GM19455 (cell line): ENCODE data around the gene LARP1.
"Not testable (repeated sequence)": the region's sequence is repeated elsewhere in the genome, so short reads cannot be mapped to it uniquely, and the experiment has no call there.

ENCODE experiments used
- ATAC-seq: cut with Tn5 transposase; IDR thresholded peaks from one replicate; pipeline ENCODE4 v1.9.1; 2021; ENCODE audit not compliant: unreplicated experiment

The LARP1 gene

DNA sequence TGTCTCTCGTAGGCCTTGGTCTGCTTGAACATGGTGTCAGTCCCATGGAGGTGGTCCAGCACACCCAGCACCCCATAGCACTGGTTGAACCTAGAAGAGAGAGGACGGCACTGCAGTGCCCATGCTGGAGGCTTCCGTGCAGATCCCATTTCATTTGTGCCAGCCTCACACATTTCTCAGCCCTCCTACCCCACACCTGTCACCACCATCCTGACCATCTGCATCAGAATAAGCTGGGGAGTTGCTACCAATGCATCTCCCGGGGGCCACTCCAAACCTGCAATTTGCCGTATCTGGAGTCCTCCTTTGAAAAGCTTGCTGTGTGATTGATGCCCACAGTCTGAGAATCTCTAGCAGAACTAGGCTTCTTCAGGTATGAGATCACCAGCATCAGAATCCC lies 65.2 kb downstream of the LARP1 start:
- no peak for ATAC-seq

DNA sequence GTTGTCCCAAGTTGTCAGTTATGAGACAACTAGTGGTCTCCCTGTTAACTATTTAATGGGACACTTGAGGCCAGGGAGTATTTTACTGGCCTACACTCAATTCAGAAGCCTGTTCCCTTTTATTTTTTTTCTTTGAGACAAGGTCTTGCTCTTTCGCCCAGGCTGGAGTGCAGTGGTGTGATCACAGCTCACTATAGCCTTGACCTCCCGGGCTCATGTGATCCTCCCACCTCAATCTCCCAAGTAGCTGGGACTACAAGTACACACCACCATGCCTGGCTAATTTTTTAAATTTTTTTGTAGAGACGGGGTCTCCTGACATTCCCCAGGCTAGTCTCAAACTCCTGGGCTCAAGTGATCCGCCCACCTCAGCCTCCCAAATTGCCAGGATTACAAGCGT lies 67.7 kb downstream of the LARP1 start:
- not testable (repeated sequence) for ATAC-seq

DNA sequence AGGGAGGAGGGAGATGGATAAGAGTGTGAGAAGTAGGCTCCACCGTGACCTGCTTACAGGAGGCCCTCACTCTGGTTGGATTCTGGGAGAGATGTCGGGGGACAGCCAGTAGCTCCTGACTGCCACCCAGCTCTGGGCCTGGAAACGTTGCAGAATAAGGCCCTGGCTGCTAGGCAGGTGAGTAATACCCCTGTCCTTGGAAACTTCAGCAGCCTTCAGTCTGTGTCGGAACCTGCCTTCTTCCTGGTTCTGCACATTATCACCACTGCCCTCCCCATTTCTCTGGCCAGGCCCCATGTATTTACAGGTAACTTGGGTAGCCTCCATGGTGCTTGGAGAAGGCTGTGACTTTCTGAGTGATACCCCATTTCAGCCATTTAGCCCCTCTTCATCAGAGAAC lies 68.4 kb downstream of the LARP1 start:
- ATAC-seq: no peak

DNA sequence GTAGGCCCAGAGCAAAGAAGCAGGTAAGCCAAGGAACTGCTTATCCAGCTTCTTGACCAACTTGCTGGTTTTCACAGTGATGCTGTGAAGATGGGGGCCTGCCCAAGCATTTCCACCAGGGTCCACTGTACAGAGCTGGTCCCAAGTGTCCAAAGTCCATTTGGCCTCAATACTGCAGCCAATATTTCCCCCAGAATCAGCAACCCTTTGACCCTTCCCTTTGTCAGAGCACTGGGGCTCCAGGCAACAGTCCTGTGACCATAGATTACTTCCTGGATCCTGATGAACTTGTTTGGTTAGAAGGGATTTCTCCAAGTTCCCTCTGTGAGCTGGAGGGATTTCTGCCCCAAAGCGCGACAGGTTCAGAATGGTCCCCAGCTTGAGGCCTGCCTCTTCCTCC lies 68.9 kb downstream of the LARP1 start:
- no peak for ATAC-seq

DNA sequence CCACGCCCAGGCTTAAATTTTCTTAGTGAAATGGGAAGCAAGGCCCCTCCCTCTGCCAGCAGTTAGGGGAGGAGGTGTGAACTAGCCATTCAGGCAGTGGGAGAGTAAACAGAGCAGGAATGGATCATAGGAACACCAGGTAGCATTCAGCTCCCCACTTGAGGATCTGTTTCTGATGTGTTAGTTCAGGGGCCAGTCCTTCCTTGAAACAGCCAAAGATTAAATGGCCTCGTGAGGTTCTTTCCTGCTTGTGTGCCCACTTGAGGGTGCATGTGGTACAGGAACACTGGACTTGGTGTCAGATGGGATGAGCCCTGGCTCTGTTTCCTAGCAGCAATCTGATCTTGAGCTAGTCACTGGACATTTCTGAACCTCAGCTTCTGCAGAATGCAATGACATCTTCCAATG lies 74.0 kb downstream of the LARP1 start:
- no peak for ATAC-seq

DNA sequence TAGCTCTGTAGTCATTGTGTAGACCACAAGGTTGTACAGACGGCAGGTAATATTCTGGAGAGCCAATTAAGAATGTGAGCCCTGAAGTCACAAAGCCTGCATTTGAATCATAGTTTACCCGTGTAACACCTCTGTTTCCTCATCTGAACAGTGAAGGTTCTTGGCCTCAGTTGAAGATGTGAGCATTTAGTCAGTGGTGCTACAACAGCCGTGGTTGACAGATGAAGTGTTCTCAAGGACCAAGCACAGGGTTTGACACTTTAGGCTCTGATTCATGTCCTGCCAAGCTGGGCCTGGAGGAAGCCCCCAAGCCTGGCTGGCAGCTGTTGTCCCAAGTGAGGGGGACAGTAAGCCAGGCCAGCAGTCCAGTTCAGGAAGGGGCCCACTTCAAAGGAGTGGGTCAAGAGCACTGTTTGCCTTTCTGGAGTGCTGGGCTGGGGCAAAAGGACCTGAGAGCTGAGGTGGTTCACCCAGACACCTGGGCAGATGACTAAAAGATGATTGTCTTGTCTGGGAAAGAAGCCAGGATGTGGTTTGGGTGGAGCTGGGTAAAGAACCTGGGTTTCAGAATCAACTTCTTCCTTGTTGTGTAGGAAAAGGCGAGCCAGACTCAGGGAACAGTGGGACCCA lies 74.5 kb downstream of the LARP1 start:
- no peak for ATAC-seq

DNA sequence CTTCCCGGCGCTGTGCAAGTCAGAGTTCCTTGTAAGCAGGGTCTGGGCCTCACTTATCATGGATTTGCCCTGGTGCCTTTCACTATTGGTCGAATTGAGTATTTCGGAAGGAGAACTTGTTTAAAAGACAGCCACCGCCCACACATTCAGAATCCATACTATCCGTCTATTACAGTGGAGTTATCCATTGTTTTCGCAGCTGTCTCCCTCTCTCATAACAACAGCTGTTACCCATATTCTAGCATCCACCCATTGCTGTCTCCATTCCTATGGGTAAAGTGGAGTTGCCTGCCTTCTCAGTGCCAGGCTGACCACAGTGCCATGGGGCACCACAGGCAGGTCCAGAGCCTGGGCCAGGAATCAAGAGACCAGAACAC lies 75.0 kb downstream of the LARP1 start:
- no peak for ATAC-seq

DNA sequence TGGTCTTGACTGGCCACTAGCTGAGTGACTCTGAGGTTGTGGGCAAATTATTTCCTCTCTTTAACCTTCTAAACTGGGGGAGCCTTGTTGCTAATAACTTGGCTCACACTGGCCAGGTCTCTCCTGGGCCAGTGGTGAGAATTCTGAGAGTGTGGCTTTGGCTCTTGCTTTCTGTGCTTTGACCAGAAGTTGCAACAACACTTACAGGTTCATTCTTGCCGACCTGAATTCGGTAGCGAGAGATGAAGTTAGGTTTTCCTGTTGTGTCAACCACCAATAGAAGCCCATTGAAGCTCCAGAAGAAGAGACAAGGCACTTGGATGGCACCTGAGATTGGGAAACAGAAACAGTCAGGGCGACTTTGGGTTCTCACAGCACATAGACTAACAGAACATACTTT lies 75.4 kb downstream of the LARP1 start:
- no peak for ATAC-seq

DNA sequence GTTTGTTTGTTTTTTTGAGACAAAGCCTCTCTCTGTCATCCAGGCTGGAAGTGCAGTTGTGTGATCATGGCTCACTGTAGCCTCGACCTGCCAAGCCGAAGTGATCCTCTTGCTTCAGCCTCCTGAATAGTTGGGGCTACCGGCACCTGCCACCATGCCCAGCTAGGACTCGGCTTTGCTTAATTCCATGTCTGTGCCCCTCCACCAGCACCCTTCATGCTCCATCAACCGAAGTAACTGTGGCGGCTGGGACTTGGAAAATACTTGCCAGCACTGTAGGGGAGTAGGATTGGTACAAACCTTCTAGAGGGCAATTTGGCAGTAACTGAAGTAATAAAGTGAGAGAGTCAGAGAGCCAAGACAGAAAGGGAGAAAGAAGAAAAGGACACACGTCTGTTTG lies 76.3 kb downstream of the LARP1 start:
- ATAC-seq: no peak

DNA sequence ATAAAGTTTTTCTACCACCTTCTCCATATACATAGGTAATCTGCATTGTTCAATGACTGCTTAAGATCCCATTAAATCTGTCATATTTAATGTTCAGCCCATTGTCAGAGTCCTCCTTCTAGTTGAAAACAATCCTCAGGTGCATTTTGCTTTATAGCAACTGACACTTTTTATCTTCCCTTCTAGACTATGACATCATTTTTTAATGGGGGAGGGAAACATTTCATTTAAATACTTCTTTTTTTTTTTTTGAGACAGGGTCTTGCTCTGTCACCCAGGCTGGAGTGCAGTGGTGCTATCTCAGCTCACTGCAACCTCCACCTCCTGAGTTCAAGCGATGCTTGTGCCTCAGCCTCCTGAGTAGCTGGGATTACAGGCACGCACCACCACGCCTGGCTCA lies 77.6 kb downstream of the LARP1 start:
- ATAC-seq: not testable (repeated sequence)

DNA sequence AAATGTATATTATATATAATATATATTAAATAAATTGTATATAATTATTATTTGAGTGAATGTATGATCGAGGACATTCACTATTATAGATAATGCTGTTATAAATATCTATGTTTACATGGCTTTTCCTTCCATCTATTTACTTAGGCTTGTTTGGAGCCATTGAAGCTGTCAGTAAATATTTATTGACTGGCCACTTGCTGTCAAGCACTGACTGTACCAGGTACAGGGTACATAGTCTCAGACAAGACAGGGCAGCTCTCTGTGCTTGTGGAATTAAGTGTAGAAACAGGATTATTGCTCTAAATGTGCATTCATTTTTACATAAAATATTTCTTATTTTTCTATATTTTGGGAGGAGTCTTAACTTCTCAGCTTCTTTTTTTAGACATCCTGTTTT lies 78.9 kb downstream of the LARP1 start:
- ATAC-seq: no peak

DNA sequence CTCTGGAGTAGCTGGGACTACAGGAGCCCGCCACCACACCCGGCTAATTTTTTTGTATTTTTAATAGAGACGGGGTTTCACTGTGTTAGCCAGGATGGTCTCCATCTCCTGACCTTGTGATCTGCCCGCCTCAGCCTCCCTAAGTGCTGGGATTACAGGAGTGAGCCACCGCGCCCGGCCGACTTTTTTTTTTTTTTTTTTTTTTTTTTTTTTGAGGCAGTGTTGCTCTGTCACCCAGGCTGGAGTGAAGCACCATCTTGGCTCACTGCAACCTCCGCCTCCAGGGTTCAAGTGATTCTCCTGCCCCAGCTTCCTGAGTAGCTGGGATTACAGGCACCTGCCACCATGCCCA lies 80.5 kb downstream of the LARP1 start:
- ATAC-seq: not testable (repeated sequence)

DNA sequence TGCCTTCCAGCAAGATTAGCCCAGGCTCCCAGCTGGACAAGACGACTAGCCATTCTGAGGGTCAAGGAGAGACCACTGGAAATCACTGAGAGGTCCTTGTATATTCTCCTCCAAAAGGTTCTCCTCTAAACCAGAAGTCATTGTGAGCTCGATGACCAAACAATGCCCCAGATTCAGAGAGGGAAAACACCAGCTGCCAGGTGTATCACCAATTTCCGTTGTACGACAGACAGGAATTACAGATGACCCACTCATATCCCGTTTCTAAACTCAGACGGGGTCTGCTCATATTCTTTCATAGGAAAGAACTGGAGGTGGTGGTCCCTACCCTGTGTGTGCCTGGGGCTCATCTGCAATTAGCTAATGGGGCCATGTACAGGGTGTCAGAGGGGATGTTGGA lies 81.0 kb downstream of the LARP1 start:
- no peak for ATAC-seq

DNA sequence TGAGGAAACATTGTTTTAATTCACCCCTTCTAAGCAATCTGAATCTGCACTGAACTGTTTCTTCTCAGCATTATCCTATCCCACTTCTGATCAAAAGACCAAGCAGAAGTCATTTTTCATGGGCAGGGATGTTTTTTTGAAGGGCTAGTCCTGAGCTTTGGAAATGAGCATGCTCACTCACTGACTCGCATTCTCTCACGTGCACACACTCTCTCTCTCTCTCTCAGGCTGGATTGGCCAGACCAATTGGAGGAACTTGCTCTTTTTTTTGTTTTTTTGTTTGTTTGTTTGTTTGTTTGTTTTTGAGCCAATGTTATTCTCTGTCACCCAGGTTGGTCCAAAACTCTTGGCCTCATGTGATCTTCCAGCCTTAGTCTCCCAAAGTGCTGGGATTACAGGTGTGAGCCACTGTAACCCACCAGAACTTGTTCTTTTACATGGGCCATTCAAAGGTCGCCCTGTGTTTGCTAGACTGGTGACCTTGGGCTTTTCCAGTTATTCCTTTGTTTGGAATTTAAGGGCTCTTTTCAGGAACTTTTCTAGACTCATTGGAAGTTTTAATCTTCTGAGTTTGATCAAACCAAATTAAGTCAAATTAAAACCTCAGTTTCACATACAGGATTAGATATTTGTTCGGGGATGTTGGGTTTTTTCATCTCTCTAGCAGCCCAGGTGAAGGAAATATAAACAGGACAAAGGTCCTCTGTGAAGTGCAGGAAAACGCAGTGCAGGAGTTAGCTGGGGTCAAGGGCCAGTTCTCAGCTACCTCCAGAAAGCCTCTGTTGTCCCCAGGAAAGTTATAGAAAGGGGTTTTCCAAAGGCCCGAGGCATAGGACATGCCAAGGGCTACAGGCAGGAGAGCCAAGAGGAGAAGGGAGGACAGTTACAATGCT lies 82.1 kb downstream of the LARP1 start:
- no peak for ATAC-seq

DNA sequence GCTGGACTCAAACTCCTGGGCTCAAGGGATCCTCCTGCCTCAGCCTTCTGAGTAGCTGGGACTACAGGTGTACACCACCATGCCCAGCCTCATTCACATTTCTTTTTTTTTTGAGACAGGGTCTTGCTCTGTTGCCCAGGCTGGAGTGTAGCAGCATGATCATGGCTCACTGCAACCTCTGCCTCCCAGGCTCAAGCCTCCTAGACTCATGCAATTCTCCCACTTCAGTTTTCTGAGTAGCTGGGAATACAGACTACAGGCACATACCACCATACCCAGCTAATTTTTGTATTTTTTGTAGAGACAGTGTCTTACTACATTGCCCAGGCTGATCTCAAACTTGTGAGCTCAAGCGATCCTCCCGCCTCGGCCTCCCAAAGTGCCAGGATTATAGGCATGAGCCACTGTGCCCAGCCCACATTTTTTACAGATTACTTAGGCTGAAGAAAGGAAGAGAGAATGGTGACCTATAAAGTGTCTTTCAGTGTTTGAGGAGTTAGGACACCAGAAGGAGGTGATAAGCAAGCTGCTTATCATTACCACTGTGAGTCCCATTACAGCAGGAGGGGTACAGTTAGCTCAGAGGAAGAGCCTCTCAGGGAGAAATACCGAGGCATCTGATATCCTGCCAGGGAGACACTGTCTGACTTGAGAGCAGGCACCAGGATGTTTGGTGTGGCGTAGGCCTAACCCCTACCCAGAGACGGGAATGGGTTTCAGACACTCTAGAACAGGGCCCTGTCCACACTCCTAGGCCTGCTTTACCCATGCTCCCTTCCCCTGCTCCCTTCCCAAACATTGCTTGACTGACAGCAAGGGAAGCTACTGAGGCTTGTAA lies 85.5 kb downstream of the LARP1 start:
- no peak for ATAC-seq

DNA sequence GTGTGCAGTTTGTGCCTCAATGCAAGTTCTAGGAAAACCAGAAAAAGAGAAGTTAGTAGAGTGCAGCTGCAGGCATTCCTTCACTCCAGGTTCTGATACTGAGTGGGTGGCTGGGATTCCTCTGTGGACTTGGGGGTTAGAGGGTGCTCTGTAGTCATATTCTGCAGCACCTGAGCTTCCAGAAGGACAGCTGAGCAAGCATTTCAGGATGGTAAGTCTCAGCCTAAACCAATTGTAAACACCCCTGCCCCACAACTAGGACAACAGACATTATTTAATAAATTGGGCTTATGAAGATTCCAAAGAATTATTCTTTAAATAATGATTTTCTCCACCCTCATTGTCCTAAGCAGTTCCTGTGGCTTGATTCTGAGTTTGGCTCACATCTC lies 86.1 kb downstream of the LARP1 start:
- no peak for ATAC-seq

DNA sequence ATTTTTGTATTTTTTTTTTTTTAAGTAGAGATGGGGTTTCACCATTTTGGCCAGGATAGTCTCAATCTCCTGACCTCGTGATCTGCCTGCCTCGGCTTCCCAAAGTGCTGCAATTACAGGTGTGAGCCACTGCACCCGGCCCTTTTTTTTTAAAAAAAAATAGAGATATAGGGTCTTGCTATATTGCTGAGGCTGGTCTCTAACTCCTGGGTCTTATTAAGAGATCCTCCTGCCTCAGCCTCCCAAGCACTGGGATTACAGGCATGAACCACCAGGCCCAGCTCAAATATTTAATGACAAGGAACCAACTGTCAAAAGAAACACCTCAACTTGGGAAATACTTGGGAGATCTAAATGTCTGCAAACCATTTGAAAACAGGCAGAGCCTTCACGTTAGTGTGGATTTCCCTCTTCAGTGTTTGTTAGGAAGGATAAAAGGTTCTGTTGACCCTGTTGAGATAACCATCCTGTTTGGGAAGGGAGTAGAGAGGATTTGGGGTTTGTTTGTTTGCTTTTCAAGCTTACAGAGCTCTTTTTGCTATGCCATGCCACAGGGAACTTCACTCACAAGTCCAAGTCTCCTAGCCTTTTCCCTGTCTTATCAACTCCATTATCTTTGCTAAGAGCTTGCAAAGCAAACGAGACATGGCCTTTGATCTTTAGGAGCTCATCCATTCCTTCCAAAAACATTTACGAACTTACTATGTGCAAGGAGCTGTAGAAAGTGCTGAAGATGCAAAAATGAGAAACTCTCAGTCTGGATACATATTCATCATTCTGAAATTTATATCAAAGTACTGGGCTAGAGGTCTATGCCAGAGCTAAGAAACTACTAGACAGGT lies 87.7 kb downstream of the LARP1 start:
- no peak for ATAC-seq

DNA sequence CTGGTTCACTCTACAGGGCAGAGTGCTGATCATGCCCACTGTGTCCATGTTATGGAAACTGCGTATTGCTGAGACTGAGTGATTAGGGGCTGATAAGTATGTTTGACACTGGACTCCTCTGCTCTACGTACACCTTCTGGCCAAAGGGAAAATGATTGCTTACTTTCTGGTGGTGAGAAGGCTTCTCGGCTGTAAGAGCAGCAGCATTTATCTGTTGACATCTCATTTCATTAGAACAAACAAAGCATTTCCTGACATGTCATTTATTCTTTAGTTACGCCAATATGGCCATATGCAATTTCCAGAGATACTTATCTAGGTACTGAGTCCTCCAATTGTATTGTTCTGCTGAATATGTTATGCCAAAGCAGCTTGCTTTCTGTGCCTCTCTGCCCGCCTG lies 89.6 kb downstream of the LARP1 start:
- ATAC-seq: no peak

DNA sequence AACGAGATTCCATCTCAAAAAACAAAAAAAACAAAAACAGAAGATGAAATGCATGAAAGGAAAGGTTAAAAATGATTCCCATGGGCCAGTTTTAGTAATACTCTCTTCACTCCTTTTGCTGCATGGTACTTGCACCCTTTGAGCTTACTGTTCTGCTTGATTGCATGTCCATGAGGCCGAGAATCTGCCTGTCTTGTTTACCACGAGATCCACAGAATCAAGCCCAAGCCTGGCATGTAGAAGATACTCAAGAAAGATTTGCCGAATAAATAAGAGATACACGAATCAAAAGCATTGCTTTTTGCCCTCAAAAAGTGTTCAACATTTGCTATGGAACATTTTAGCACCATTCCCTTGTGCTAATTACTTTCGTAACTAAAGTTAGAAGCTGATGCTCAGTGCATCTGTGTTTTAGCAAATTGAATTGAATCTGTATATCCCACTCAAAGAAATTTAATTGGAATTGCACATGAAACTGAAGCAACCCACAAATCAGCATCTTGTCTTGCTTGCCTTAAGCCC lies 94.1 kb downstream of the LARP1 start:
- no peak for ATAC-seq

DNA sequence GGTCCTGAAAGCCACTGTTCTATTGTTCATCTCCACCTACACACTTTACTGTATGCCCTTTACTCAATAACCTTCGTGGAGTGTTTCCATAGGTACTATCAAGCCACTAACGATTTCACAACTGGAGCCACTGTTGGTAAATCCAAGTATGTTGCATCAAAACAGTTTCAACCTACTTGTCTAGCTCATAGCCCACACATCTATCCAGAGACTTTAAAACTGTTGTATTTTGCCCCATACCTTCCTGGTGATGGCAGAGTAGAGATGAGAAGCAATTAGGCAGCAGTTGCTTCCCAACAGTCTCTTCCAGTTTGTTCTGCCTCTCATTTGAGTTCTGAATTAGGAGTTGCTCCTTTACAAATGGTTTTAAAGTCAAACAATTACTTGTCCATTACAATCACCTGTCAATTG lies 94.6 kb downstream of the LARP1 start:
- no peak for ATAC-seq
